GM06990 (cell line): Measurements from ENCODE around the gene NBEA.
"Not testable (repeated sequence)": the region's sequence is repeated elsewhere in the genome, so short reads cannot be mapped to it uniquely, and the experiment has no call there.

ENCODE experiments used
- DNase-seq: peaks from one replicate; pipeline ENCODE4 v3.0.0-alpha.2; 2011; ENCODE audit not compliant: insufficient read length; ENCODE audit errors: extremely low read depth
- H3K27me3 ChIP-seq: replicated peaks from 2 replicates; pipeline ENCODE4 v1.6.0; 2011; ENCODE audit warnings: low read length; ENCODE audit not compliant: control insufficient read depth, insufficient read depth
- H3K36me3 ChIP-seq: 2 replicates; pipeline ENCODE4 v1.5.1; 2011; ENCODE audit warnings: low read length; ENCODE audit not compliant: control insufficient read depth, insufficient read depth
- H3K4me3 ChIP-seq: replicated peaks from 2 replicates; pipeline ENCODE4 v1.5.1; 2011; ENCODE audit warnings: low read depth, mild to moderate bottlenecking, control low read depth, low read length
- TF ChIP-seq, protein P1 (sequence below): IDR thresholded peaks from 2 replicates; pipeline ENCODE4 v1.5.1; 2011; ENCODE audit warnings: low read length, control low read depth, mild to moderate bottlenecking, inconsistent platforms; ENCODE audit not compliant: insufficient read depth, poor library complexity, severe bottlenecking

Gene NBEA

DNA sequence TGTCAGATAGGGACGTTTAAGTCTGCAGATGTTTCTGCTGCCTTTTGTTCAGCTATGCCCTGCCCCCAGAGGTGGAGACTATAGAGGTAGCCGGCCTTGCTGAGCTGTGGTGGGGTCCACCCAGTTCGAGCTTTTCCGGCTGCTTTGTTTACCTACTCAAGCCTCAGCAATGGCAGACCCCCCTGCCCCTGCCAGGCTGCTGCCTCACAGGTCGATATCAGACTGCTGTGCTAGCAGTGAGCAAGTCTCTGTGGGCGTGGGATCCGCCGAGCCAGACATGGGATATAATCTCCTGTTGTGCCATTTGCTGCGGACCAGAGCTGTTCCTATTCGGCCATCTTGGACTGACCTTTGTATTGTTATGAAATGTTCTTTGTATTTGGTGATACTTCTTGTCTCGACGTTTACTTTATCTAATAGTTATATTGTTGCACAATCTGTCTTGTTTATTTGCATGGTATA is 46.3 kb downstream of the NBEA start:
- DNase-seq = no peak
- no peaks in the 10 kb centered on the region for H3K27me3 ChIP-seq
- H3K36me3 ChIP-seq = no peaks in the 10 kb centered on the region
- TF ChIP-seq, protein P1, sequence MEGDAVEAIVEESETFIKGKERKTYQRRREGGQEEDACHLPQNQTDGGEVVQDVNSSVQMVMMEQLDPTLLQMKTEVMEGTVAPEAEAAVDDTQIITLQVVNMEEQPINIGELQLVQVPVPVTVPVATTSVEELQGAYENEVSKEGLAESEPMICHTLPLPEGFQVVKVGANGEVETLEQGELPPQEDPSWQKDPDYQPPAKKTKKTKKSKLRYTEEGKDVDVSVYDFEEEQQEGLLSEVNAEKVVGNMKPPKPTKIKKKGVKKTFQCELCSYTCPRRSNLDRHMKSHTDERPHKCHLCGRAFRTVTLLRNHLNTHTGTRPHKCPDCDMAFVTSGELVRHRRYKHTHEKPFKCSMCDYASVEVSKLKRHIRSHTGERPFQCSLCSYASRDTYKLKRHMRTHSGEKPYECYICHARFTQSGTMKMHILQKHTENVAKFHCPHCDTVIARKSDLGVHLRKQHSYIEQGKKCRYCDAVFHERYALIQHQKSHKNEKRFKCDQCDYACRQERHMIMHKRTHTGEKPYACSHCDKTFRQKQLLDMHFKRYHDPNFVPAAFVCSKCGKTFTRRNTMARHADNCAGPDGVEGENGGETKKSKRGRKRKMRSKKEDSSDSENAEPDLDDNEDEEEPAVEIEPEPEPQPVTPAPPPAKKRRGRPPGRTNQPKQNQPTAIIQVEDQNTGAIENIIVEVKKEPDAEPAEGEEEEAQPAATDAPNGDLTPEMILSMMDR = no peak
- H3K4me3 ChIP-seq = no peak overlapping the region

DNA sequence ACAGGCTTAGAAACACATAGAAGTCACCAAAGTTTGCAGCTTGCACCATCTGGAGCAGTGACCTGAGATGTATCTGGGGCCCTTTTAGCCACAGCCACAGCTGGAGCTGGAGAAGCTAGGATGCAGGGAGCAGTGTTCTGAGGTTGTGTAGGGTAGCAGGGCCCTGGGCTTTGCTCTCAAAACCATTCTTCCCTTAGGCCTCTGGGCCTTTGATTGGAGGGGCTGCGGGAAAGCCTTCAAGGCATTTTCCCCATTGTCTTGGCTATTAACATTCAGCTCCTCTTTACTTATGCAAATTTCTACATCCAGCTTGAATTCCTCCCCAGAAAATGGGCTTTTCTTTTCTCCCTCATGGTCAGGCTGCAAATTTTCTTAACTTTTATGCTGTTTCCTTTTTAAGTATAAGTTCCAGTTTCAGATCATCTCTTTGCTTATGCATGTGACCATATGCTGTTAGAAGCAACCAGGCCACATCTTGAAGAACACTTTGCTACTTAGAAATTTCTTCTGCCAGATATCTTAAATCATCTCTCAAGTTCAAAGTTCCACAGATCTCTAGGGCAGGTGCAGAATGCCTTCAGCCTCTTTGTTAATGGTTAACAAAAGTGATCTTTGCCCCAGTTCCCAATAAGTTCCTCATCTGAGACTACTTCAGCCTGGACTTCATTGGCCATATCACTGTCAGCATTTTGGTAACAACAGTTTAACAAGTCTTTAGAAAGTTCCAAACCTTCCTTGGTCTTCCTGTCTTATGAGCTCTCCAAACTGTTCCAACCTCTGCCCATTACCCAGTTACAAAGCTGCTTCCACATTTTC is 48.5 kb downstream of the NBEA start:
- Histone ChIP-seq H3K27me3 (no peaks in the 10 kb centered on the region), H3K4me3 (no peak overlapping the region), H3K36me3 (no peaks in the 10 kb centered on the region)
- TF ChIP-seq, protein P1 = no peak
- DNase-seq = no peak

DNA sequence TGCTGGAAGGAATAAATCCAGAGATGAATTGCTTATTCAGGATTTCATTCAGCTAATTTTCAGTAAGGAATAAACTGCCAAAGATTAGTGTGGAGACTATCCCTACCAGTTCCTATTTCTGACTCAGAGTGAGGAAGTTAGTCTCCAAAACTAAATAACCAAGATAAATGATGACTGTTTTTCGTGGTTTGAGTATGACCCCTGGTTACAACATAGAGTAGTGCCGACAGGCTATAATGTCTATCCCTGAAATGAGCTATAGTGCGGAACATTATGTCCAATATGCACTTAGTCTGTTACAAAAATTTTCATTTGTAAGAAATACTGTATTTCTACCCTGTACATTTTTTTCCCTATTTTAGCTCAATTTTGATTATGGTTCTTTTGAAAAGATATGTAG is 51.4 kb downstream of the NBEA start:
- H3K4me3 ChIP-seq = no peak overlapping the region
- no peaks in the 10 kb centered on the region for H3K36me3 ChIP-seq
- DNase-seq = no peak
- TF ChIP-seq, protein P1 = no peak
- no peaks in the 10 kb centered on the region for H3K27me3 ChIP-seq

DNA sequence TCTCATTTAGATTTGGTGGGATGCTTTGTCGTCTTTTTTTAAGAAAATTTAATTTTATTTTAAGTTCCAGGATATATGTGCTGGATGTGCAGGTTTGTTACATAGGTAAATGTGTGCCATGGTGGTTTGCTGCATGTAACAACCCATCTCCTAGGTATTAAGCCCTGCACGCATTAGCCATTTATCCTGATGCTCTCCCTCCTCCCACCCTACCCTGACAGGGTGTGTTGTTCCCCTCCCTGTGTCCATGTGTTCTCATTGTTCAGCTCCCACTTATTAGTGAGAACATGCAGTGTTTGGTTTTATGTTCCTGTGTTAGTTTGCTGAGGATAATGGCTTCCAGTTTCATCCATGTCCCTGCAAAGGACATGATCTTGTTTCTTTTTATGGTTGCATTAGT is 61.7 kb downstream of the NBEA start:
- not testable (repeated sequence) for H3K36me3 ChIP-seq, DNase-seq, H3K4me3 ChIP-seq, H3K27me3 ChIP-seq

DNA sequence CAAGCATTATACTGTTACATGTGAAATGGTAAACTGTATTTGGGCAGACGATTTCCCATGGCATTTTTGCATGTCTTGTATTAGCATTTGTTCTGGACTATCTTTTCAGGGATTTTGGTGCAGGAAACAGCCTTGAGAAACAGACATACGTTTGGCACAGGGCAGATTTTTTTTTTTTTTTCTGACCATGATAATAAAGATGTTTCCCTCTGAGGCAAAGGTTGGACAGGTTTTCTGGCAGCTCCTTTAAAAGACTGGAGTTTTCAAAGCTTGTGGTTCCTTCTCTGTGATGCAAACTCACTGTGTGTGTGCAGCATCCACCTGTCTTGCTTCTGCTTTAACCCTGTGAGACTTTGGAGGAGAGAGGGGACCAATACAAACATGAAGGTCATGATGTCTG is 63.0 kb downstream of the NBEA start:
- DNase-seq = no peak
- no peaks in the 10 kb centered on the region for H3K36me3 ChIP-seq
- TF ChIP-seq, protein P1 = no peak
- H3K4me3 ChIP-seq = no peak overlapping the region
- H3K27me3 ChIP-seq = no peaks in the 10 kb centered on the region

DNA sequence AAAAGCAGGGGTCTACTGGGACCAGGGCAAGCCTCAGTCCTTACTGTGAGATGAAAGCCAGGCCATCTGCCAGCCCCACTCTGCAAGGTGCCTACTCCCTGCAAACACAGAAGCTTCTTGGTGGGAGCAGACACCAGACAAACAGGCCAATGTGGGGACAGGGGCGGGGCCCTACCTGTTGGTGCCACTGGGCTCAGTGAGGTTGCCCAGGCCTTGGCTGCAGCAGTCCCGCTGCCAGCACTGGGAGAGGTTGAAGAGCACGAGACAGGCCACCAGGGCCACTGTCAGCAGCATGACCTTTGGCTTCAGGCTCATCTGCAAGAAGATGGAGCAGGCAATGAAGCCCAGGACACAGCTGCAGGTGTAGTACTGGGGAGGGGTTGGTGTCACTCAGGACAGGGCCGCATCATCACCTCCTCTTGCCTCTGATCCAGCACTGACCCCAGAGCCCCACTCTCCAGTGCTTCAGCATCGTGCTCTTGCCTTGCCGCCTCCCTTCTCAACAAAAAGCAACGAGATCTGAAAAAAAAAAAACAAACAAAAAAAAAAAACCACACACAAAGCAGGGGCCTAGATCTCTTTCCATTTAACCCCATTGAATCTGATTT is 72.6 kb downstream of the NBEA start:
- TF ChIP-seq, protein P1 = no peak
- DNase-seq = peak; percentile 1
- Histone ChIP-seq H3K36me3 (no peaks in the 10 kb centered on the region), H3K4me3 (no peak overlapping the region), H3K27me3 (no peaks in the 10 kb centered on the region)
